IPS DF 19.7 (cell line): Measurements from ENCODE around the gene VEZT.
"Not testable (repeated sequence)": the region's sequence is repeated elsewhere in the genome, so short reads cannot be mapped to it uniquely, and the experiment has no call there.

ENCODE experiments used
- DNase-seq: peaks from one replicate; pipeline ENCODE4 v3.0.0-alpha.2; 2013; ENCODE audit warnings: low read depth, low spot score

VEZT gene

DNA sequence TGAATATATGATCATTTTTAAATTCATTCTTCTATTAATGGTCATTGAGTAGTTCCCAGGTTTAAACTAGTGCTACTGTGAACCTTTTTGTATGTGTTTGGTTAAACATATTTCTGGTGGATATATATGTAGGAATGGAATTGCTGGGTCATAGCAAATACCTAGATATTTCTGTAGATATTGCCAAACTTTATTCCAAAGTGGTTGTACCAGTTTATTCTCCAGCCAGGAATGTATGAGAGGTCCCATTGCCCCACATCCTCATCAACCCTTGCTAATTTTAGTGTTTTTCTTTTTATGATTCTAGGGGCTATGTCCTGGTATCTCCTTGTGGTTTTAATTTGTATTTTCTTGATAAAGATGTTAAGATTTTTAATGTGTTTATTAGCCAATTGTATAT, 3.1 kb downstream of the VEZT start:
- no peak for DNase-seq

DNA sequence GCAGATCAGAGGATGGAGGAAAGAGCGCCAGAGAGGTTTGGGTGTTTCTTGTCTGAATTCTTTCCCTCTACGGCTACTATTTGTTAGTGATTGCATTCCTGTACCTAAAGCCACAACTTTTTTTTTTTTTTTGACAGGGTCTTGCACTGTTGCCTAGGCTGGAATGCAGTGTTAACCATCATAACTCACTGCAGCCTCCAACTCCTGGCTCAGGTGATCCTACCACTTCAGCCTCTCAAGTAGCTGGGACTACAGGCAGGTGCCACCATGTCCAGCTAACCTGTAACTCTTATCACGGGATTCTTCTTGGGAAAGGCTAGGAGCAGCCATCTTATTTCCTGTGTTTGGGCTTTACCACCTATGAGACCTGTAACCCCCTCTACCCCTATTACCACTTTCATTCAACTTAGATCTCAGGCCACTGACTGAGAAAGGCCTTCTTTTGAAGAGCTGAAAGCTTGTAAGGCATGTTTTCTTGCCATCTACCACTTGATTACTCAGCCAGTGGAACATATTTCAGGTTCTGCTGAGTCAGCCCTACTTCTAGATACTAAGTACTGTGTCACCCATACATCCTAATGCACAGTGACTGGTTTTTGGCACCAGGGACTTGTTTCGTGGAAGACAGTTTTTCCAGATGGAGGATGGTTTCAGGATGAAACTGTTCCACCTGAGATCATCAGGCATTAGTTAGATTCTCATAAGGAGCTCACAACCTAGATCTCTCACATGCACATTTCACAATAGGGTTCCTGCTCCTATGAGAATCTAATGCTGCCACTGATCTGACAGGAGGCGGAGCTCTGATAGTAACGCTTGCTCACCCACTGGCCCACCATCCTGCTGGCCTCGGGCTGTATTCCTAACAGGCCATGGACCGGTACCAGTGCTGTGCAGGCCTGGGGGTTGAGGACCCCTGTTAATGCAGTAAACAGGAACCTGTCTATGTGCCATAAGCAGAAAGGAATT, 6.9 kb downstream of the VEZT start:
- DNase-seq, result no peak

DNA sequence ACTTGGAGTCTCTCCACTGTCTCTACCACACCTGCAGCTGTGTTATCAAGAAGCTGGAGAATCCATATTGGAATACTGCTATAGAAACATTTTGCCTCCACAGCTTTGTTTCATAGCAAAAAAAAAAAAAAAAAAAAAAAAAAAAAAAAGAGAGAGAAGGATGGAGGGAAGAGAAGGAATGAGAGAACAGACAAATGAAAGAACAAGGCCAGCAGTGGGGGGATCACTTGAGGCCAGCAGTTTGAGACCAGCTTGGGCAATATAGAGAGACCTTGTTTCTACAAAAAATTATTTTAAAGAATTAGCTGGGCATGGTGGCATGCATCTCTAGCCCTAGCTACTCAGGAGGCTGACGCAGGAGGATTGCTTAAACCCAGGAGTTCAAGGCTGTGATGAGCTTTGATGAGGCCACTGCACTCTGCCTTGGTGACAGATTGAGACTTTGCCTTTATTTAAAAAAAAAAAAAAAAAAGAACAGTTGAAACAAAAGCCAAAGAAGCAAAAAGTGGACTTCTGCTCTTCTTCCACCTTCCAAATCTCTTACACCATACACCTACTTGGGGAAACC, 8.1 kb downstream of the VEZT start:
- no peak for DNase-seq

DNA sequence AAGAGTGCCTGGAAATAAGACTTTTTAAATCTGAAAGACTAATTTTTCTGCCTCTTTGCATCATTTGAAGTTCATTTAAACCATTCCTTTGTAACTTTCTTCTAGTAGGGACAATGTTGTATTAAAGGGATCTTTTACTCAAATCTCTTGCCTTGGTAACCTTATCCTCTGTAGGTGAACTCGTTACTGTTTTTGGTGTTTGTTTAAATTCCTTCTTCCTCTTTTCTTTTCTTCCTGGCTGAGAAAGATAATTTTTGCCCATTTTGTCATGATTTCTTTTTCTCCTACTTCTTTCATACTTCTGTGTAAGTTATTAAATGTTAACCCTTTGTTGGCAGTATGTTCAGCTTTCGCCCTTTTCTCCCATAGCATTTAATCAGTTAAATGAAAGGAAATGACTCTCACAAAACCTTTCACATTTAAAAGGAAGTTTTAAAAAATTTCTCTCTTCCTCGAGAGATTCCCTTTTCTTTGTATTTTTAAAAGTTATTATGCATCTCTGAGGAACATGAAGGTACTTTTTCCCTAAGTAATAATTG, 10.3 kb downstream of the VEZT start:
- no peak for DNase-seq

DNA sequence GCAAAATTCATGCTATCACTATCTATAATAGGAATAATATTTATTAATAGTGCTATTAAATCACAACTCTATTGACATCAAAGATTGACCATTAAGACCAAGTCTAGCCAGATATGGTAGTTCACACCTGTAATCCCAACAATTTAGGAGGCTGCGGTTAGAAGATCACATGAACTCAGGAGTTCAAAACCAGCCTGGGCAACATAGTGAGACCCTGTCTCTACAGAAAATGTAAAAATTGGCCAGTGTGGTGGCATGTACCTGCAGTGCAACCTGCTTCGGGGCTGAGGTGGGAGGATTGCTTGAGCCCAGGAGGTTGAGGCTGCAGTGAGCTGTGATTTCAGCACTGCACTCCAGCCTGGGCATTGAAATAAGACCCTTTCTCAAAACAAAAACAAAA, 11.0 kb downstream of the VEZT start:
- no peak for DNase-seq

DNA sequence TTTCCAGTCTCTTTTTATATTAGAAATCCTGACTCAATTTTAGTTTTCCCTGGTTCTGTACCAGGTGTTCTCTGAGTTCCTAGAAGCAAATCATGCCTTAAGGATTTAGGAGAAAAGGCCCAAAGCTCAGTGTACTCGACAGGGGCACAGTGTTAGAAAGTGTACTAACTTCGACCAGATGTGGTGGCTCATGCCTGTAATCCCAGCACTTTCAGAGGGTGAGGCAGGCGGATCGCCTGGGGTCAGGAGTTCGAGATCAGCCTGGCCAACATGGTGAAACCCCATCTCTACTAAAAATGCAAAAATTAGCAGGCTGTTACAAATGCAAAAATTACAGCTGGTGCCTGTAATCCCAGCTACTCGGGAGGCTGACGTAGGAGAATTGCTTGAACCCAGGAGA, 12.0 kb downstream of the VEZT start:
- DNase-seq, result no peak

DNA sequence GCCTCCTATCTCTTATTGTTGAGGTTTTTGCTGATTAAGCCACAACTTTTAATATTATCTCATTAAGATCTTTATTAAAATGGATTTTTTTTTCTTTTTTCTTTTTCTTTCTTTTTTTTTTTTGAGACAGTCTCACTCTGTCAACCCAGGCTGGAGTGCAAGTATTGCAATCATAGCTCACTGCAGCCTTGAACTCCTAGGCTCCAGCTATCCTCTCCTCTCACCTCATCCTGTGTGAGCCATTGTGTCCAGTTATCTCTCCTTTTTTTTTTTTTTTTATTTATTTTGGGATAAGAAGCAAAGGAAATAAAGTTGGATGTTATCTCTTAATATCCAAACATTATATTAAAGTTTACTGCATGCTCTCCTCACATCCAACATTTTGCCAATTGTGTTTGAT, 12.7 kb downstream of the VEZT start:
- DNase-seq, result no peak

DNA sequence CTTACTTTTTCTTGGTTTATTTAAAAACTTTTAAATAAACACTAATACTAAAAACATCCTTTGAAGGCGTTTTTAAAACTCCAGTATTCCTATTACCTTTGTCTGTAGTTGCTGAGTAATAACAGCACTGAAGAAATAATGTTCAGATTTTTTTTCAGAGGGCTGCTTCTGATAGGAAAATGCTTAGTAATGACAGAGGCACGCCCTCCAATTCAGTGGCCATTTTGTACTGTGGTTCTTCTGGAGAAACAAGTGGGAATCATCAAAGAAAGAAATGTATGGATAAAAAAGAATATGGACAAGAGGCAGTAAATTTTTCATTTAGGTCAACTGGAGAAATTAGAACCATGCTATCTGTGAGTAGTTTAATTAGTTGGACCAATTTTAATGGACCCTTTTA, 13.6 kb downstream of the VEZT start:
- DNase-seq, result no peak

DNA sequence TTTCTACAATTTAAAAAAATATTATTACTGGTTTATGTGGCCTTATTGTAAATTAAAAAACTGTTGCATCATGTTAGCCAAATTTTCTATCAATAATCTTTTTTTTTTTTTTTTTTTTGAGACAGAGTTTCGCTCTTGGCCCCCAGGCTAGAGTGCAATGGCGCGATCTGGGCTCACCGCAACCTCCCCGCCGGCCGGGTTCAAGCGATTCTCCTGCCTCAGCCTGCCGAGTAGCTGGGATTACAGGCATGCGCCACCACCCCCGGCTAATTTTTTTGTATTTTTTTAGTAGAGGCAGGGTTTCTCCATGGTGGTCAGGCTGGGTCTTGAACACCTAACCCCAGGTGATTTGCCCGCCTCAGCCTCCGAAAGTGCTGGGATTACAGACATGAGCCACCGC, 16.6 kb downstream of the VEZT start:
- DNase-seq, result not testable (repeated sequence)

DNA sequence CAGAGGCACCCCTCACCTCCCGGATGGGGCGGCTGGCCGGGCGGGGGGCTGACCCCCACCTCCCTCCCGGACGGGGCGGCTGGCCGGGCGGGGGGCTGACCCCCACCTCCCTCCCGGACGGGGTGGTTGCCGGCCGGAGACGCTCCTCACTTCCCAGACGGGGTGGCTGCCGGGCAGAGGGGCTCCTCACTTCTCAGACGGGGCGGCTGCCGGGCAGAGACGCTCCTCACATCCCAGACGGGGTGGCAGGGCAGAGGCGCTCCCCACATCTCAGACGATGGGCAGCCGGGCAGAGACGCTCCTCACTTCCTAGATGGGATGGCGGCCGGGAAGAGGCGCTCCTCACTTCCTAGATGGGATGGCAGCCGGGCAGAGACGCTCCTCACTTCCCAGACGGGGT, 18.0 kb downstream of the VEZT start:
- not testable (repeated sequence) for DNase-seq

DNA sequence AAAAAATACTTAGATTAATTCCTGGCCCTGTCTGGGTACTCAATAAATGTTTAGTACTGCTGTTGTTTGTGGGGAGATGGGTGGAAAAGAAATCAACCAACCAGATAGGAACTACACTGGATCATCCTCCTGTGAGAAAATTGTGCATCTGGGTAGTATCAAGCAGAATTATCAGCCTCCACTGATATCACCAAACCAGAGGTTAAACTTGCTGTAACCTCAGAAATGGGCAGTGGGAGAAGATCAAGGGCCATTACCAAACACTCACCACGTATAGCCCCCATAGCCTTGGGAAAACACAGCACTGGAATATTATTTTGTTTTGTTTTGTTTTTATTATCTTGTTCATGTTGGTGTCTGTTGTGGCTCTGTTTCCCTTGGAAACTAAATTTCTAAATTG, 19.7 kb downstream of the VEZT start:
- no peak for DNase-seq

DNA sequence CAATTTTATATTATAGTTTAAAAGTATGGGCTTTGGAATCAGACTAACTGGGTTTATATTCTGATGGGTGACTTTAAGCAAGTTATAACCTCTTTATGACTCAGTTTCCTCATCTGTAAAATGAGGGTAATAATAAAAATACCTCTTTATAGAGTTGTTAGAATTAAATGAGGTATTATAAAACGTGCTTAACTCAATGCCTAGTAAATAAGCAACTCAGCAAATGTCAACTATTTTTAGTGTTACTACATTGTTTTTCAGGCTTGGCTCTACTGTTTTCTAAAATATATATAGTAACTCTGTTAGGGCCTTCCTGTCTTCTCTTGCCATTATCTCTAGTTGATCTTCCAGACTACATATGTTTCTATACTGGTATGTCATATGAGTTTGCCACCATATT, 20.5 kb downstream of the VEZT start:
- DNase-seq, result no peak

DNA sequence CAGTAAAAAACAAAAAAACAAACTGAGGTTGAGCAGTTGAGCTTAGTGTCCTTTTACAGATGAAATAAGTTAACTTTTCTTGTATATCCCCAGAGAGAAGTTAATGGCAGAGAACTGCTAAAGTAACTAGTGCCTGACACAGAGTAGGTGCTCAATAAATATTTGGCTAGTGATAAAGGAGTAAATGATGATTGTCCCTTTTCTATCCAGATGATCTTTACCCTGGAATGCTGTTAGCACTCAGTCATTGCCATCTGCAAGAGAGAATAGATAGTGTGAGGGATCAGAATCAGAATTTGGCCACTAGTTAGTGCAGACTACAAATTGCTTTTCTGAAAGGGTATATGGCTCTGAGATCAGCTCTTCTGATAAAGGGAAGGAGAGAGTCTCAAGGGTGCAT, 21.6 kb downstream of the VEZT start:
- no peak for DNase-seq

DNA sequence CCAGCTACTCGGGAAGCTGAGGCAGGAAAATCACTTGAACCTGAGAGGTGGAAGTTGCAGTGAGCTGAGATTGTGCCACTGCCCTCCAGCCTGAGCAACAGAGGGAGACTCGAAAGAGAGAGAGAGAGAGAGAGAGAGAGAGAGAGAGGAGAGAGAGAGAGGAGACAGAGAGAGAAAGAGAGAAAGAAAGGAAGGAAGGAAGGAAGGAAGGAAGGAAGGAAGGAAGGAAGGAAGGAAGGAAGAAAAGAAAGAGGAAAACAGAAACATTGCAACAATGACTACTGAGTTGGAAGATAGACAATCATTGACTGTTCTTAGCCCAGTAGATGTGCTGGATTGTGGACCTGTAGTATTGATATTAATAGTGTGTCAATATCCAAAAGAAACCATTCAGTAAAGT, 22.2 kb downstream of the VEZT start:
- not testable (repeated sequence) for DNase-seq

DNA sequence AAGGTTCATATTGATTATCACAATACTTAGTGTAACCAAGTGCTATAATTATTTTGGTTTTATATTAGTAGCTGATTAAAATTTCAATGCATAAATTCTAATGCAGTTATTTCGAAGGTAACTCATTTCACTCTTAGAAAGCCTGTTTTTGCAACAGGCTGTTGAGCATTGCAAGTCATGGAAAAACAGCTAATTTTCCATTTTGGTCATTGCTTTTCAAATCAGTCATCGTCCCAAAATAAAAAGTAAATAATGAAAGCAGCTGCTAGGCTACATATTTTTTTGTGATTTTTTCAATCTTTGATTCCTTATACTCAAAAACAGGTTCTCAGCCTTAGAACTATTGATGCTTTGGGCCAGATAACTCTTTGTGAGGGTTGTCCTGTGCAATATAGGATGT, 22.9 kb downstream of the VEZT start:
- DNase-seq, result no peak

DNA sequence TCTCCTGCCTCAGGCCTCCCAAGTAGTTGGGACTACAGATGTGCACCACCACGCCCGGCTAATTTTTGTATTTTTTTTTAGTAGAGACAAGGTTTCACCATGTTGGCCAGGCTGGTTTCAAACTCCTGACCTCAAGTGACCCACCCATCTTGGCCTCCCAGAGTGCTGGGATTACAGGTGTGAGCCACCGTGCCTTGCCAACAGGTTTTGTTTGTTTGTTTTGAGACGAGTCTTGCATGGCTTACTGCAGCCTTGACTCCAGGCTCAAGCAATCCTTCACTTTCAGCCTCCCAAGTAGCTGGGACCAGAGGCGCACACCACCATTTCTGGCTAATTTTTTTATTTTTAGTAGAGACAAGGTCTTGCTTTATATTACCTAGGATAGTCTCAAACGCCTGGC, 23.5 kb downstream of the VEZT start:
- not testable (repeated sequence) for DNase-seq

DNA sequence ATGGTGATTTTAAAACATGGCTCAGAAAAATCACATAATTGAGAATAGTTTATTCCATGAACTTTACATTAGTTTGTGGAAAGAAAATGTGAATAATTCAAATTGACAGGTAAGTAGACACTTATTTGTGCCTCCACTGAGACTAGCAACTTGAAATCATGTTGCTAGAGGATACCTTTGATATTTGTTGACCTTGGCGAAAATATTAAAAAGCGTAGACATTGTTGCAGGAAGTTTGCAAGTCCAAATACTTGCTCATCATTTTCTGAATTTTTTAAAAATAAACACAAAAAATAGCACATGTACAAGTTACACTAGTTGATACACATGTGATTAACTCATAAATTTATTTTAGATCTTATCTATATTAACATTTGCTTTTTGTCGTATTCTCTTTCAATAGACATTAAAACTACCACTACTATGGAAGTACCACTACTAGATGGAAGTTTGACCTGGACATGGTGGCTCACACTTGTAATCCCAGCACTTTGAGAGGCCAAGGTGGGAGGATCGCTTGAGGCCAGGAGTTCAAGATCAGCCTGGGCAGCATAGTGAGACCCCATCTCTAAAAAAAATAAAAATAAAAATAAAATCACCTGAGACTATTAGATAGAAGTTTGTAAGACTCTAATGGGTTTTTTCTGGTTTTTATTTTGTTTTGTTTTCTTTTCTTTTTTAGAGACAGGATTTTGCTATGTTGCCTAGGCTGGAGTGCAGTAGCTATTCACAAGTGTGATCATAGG, 24.3 kb downstream of the VEZT start:
- DNase-seq, result no peak

DNA sequence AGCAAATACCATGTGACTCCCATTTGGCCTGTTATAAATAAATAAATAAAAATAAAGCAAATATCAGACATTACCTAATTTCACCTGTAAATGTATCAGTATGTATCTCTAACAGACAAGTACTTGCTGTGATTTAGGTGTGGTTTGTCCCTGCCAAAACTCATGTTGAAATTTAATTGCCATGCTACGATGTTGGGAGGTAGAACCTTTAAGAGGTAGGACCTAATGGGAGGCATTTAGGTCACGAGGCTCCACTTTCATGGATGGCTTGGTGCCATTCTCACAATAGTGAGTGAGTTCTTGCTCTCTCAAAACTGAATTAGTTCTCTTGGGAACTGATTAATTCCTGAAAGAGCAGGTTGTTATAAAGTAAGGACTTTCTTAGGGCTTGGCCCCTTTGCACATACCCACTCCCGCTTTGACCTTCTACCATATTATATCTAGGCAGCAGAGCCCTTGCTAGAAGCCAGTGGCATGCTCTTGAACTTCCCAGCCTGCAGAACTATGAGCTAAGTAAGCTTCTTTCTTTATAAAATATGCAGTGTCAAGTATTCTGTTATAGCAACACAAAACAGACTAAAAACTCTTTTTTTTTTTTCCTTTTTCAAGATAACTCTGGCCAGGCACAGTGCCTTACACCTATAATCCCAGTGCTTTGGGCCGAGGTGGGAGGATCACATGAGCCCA, 26.0 kb downstream of the VEZT start:
- DNase-seq, result no peak

DNA sequence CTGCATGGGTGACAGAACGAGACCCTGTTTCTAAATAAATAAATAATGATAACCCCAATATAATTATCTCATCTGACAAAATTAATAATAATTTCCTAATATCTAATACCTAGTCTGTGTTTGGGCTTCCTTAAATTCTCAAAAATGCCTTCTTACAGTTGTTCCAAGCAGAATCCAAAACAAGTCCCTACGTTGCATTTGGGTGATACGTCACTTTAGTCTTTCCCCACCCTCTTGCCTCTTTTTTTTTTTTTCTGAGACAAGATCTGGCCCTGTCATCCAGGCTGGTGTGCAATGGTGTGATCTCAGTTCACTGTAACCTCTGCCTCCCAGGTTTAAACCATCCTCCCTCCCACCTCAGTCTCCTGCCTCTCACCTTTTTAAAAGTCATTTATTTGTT, 26.7 kb downstream of the VEZT start:
- no peak for DNase-seq

DNA sequence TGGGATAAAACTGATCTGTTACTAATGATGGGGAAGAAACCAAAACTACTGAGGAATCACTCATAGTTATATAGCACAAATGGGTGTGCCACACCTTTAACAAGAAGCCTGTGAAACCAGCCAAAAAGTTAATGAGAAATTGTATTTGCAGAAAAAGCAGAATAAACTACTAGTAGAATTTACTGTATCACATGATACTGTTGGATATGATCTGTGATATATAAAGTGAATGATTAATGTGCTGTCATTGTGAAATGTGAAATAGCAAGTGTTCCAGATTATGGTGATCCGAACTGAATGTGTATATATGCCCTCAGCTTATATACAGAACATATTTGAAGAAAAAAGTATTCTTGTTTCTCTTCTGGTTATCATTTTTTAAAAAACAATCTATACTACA, 30.5 kb downstream of the VEZT start:
- DNase-seq, result no peak

DNA sequence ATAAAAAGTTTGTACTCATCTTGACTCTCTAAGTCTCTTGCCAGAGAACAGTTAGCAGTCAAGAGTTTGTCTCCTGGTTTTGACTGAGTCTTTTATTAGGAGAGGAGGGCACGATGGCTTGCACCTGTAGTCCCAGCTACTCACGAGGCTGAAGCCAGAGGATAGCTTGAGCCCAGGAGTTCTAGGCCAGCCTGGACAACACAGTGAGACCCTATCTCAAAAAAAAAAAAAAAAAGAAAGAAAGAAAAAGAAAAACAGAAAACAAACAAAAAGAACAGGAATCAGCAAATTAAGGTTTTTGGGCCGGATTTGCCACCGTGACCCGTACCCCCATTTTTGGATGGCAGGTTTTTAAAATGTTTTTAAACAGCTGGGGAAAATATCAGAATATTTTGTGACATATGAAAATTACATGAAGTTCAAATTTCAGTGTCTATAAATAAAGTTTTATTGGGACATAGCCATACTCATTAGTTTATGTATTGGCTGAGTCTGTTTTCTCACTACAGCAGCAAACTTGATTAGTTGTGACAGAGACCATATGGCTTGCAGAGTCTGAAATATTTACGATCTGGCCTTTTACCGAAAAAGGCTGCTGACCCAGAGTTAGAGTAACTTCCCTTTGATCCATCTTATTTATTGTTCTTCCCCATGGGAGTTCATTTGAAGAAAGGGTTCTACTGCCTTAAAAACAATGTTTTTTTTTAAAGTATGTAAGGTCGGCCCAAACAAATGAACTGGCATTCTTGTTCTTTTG, 31.2 kb downstream of the VEZT start:
- no peak for DNase-seq
